Peyer's patch (tissue), 4 donors: ENCODE measurements around the gene MRPL14. TPM values are rescaled to one million over a fixed set of nuclear protein-coding genes. Genes with fewer than 3 reads are reported as not detected.
A peak's percentile ranks its signal among the peaks of the same experiment; 100 is the strongest.
"Not testable (repeated sequence)": the region's sequence is repeated elsewhere in the genome, so short reads cannot be mapped to it uniquely, and the experiment has no call there.

Experiments used
- DNase-seq, 3 donors: peaks; one replicate each; pipeline ENCODE4 v3.0.0-alpha.2; 2017 to 2019
- H3K27ac ChIP-seq, 4 donors: fragments of 200-600 bp; sonication (generic); one replicate each; pipeline ENCODE4 v1.5.1; 2016 to 2019
- H3K27me3 ChIP-seq, 2 donors: fragments of 200-600 bp; sonication (generic); one replicate each; pipeline ENCODE4 v1.5.1; 2019
- H3K36me3 ChIP-seq, 3 donors: fragments of 200-600 bp; sonication (generic); one replicate each; pipeline ENCODE4 v1.5.1; 2016 to 2019
- H3K4me1 ChIP-seq, 4 donors: fragments of 200-600 bp; sonication (generic); one replicate each; pipeline ENCODE4 v1.5.1; 2016 to 2019
- H3K4me3 ChIP-seq, 4 donors: fragments of 200-600 bp; sonication (generic); 1 replicate in 3 of 4; 2 replicates in 1 of 4; pipeline ENCODE4 v1.5.1; 2016 to 2019; ENCODE audit warnings: mild to moderate bottlenecking in 1 of 4
- H3K9me3 ChIP-seq, 4 donors: fragments of 200-600 bp; sonication (generic); one replicate each; pipeline ENCODE4 v1.5.1; 2016 to 2019; ENCODE audit warnings: mild to moderate bottlenecking in 1 of 4
- POLR2A ChIP-seq, 2 donors: fragments of 450-650 bp; IDR thresholded peaks; one replicate each; pipeline ENCODE4 v1.5.1; 2017; ENCODE audit warnings: antibody characterized with exemption in 2 of 2, mild to moderate bottlenecking in 2 of 2, moderate library complexity in 2 of 2
- total RNA-seq, 4 donors: library from RNA; depleted of rRNA; stranded (reverse); fragments of >200 nt; gene quantifications; one replicate each; pipeline ENCODE4 v1.1.0, GENCODE V29; 2016
- TF ChIP-seq, protein P1 (sequence below), 6 experiments: fragments of 450-650 bp in 4 of 6; fragments of 200-600 bp in 2 of 6; sonication (generic) in 1 of 6; IDR thresholded peaks; one replicate each; pipeline ENCODE4 v1.5.1; 2017 to 2019; ENCODE audit warnings: antibody characterized with exemption in 6 of 6, mild to moderate bottlenecking in 3 of 6, moderate library complexity in 1 of 6

MRPL14 gene
- total RNA-seq, 4 donors from 2014 or later, result 35.5 to 51.1 (median 42.6) TPM

DNA sequence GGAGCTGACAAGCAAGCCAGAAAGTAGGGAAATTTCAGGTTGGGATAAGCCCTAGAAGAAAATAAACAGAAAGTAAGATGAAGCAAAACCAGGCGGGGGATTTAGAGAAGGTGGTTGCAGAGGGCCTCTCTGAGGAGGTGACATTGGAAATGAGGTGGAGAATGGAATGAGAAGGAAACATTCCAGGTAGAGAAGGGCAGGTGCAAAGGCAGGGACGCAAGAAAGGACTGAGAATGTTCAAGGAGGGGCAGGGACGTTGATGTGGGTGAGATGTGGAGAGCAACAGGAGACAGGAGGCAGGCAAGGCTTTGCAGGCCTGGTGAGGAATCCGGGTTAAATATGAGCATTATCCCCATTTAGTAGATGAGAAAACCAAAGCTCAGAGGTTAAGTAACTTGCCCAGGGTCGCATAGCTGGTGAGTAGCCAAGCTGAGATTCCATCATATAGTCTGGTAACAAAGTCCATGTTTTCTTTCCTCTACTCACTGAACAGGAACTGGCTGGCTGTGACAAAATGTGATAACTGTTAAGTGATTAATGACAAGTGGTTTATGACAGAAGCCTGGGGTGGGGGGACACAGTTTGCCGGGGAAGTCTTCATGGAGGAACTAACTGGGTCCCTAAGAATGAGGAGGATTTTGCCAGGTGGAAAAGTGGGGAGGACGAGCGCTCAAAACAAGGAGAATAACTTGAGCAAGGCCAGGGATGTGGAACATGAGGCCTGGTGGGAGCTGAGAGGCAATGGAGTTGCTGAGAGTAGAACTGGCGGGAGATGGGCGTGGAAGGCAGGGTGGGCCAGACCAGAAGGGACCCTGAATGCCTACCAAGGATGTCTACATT is 32.6 kb downstream of the MRPL14 start:
- no peak for TF ChIP-seq POLR2A (IDR thresholded peaks at IDR 0.05)
- TF ChIP-seq, protein P1, sequence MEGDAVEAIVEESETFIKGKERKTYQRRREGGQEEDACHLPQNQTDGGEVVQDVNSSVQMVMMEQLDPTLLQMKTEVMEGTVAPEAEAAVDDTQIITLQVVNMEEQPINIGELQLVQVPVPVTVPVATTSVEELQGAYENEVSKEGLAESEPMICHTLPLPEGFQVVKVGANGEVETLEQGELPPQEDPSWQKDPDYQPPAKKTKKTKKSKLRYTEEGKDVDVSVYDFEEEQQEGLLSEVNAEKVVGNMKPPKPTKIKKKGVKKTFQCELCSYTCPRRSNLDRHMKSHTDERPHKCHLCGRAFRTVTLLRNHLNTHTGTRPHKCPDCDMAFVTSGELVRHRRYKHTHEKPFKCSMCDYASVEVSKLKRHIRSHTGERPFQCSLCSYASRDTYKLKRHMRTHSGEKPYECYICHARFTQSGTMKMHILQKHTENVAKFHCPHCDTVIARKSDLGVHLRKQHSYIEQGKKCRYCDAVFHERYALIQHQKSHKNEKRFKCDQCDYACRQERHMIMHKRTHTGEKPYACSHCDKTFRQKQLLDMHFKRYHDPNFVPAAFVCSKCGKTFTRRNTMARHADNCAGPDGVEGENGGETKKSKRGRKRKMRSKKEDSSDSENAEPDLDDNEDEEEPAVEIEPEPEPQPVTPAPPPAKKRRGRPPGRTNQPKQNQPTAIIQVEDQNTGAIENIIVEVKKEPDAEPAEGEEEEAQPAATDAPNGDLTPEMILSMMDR (IDR thresholded peaks at IDR 0.05), result no peak
- no peaks in the 10 kb centered on the region for H3K27me3 ChIP-seq
- DNase-seq, result peak in 1 of 3 donors; percentile 55
- no peaks in the 10 kb centered on the region for H3K36me3 ChIP-seq
- H3K4me3 ChIP-seq, result no peak overlapping the region
- H3K27ac ChIP-seq, result peak overlapping the region in 2 of 4 donors; percentile 55 to 59
- H3K9me3 ChIP-seq, result no peaks in the 10 kb centered on the region
- H3K4me1 ChIP-seq, result peaks cover 0 to 14% (median 0%) of the 10 kb centered on the region in 4 donors

DNA sequence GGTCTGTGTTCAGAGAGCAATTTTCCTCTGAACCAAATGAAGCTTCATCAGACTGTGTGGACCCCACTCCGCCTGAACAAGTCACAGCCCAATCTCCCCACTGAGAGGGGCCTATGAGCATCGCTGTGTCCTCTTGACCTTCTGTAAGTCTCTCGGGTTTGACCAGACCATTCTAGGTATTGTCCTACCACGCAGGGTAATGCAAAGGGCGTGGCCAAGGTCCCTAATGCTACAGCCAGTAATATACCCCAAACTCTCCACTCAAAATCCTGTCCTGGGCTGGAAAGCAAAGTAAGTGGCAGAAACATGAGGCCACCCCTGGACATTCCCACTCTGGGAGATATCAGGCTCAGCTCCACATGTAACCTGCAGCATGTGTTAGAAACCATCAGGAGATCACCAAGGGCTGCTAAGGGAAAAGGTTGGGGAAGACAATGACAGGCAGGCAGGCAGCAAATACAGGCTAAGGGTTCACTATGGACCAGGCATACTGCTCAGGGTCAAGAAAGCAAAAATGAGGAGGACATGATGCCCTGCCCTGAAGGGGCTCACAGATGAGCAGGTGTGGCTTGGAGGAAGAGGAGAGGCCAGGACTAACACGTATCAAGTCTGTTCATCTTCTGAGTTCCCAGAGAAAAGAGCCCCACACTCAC is 33.4 kb downstream of the MRPL14 start:
- no peak overlapping the region for H3K27ac ChIP-seq
- no peak for DNase-seq
- TF ChIP-seq, protein P1 (IDR thresholded peaks at IDR 0.05), result no peak
- TF ChIP-seq POLR2A (IDR thresholded peaks at IDR 0.05), result no peak

DNA sequence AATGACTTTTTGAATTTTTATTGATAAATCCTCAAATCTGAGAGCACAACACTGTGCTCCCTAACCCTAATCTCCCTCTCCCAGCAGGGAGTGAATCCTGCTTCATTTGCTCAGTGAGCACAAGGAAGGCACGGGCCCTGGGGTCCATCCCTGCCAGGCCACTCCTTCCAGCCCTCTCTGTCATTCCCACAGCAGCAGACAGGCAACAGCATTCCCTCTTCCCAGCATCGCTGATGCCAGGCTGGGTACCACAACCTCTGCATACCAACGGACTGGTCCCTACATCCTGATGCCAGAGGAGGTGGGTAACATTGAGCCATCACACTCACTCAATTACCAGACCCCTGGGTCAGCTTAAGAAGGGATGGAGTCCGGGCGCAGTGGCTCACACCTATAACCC is 34.2 kb downstream of the MRPL14 start:
- H3K27me3 ChIP-seq, result no peaks in the 10 kb centered on the region
- H3K4me1 ChIP-seq, result peaks cover 0 to 14% (median 0%) of the 10 kb centered on the region in 4 donors
- TF ChIP-seq, protein P1 (IDR thresholded peaks at IDR 0.05), result no peak
- TF ChIP-seq POLR2A (IDR thresholded peaks at IDR 0.05), result no peak

More for the DNA sequence above, 33.4 kb downstream of the MRPL14 start:
- H3K9me3 ChIP-seq, result no peaks in the 10 kb centered on the region
- H3K27me3 ChIP-seq, result no peaks in the 10 kb centered on the region
- peaks cover 0 to 14% (median 0%) of the 10 kb centered on the region in 4 donors for H3K4me1 ChIP-seq
- H3K36me3 ChIP-seq, result no peaks in the 10 kb centered on the region
- H3K4me3 ChIP-seq, result no peak overlapping the region

DNA sequence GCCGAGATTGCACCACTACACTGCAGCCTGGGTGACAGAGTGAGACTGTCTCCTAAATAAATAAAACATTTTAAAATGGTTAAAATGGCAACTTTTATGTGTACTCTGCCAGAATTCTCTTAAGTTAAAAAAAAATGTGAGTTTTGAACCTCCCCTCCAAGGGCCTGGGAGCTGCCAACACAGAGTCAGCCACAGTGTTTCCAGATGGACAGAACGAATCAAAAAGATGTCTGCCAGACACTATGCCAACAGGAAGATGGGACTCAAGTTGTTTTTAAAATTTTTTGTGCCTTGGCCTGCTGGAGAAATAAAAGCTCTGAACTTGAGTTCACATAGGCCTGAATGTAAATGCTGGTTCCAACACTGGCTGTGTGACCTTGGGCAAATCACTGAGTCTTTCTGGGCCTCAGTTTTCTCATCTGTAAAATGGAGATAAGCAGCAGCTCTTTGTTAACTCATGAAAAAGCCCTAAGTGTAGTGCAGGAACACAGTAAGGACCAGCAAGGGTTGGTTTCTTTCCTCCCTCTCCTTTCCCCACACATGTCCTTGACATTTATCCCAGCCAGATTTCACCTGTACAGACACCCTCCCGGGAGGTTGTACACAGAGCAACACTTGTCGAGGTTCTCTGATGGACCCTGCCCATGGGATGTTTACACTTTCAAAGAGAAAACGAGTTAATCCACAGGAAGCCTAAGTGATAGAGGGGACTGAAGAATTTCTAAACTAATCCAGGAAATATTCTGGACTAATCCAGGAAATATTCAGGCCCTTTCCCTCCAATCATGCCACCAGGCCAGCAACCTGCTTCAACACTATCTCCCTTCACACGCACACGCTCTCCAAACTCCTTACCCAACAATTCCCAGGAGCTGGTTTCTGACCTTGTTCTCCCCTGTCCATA is 35.0 kb downstream of the MRPL14 start:
- H3K4me1 ChIP-seq, result peaks cover 0 to 18% (median 0%) of the 10 kb centered on the region in 4 donors
- H3K9me3 ChIP-seq, result no peaks in the 10 kb centered on the region
- no peak overlapping the region for H3K27ac ChIP-seq
- no peak for TF ChIP-seq POLR2A (IDR thresholded peaks at IDR 0.05)
- TF ChIP-seq, protein P1 (IDR thresholded peaks at IDR 0.05), result no peak
- no peaks in the 10 kb centered on the region for H3K36me3 ChIP-seq
- H3K27me3 ChIP-seq, result no peaks in the 10 kb centered on the region
- H3K4me3 ChIP-seq, result no peak overlapping the region
- no peak for DNase-seq

More for the DNA sequence above, 34.2 kb downstream of the MRPL14 start:
- DNase-seq, result no peak
- no peak overlapping the region for H3K4me3 ChIP-seq
- H3K27ac ChIP-seq, result no peak overlapping the region
- H3K36me3 ChIP-seq, result no peaks in the 10 kb centered on the region
- no peaks in the 10 kb centered on the region for H3K9me3 ChIP-seq

DNA sequence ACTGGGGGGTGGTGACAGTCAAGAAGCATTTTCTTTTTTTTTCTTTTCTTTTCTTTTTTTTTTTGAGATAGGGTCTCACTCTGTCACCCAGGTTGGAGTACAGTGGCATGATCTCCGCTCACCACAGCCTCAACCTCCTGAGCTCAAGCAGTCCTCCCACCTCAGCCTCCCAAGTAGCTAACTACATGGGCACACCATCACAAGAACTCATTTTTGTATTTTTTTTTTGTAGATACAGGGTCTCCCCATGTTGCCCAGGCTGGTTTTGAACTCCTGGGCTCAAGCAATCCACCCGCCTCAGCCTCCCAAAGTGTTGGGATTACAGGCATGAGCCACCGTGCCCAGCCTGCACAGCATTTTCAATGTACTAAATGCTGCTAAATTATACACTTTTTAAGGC is 35.9 kb downstream of the MRPL14 start:
- peaks cover 0 to 25% (median 0%) of the 10 kb centered on the region in 4 donors for H3K4me1 ChIP-seq
- H3K4me3 ChIP-seq, H3K27ac ChIP-seq, H3K36me3 ChIP-seq, H3K27me3 ChIP-seq, H3K9me3 ChIP-seq, DNase-seq: not testable (repeated sequence)
